HepG2 (cell line): ENCODE data around the gene IFT88. TPM values are rescaled to one million over a fixed set of nuclear protein-coding genes. Genes with fewer than 3 reads are reported as not detected.

Experiments used
- ATAC-seq: fragments of 200-7000 bp; cut with Tn5 transposase; 3 replicates; pipeline ENCODE4 v1.9.1; 2020; ENCODE audit warnings: mild to moderate bottlenecking, moderate library complexity
- BruUV-seq: library from RNA; stranded (reverse); fragments of 400-500 nt; replicated peaks from 2 replicates; lab custom pipeline; 2021; lab: Mats Ljungman, UMichigan
- CTCF ChIA-PET: fragments of 300-600 bp; formaldehyde crosslinking; extraction: SDS; loops from one replicate; lab custom pipeline; 2021; ENCODE audit warnings: low total read pairs, inconsistent platforms, low intra/inter-chr PET ratio; lab: Yijun Ruan, JAX
- POLR2A ChIA-PET: fragments of 350-600 bp; sonication (Branson Sonifier 250); formaldehyde crosslinking; loops from one replicate; lab custom pipeline; 2020; ENCODE audit warnings: antibody characterized with exemption, inconsistent platforms; lab: Yijun Ruan, JAX
- DNase-seq: peaks from one replicate; pipeline ENCODE4 v3.0.0-alpha.2; 2015; ENCODE audit warnings: low spot score
- FAIRE-seq: peaks from 3 replicates; lab custom pipeline; 2011; peaks lifted over from hg19 to GRCh38; lab: Jason Lieb, UNC
- H2AFZ ChIP-seq: one replicate; pipeline ENCODE4 v1.6.1; 2011; ENCODE audit warnings: low read length, inconsistent platforms
- H3K27ac ChIP-seq: fragments of 300-600 bp; 3 replicates; pipeline ENCODE4 v1.8.0; 2011; ENCODE audit warnings: mixed run types, mild to moderate bottlenecking, mixed read lengths, low read length, inconsistent platforms; ENCODE audit not compliant: insufficient read depth; ENCODE audit errors: extremely low read length
- H3K27me3 ChIP-seq, 2 experiments: fragments of 200-600 bp in 1 of 2; 2 replicates in 1 of 2; 3 replicates in 1 of 2; pipeline versions ENCODE4 v1.6.0 to v1.8.0; 2011; ENCODE audit warnings: low read length in 2 of 2, mild to moderate bottlenecking in 2 of 2, moderate library complexity in 2 of 2, inconsistent platforms in 1 of 2; ENCODE audit not compliant: insufficient read depth in 2 of 2, control insufficient read depth in 1 of 2
- H3K36me3 ChIP-seq, 2 experiments: fragments of 200-600 bp in 1 of 2; replicated peaks in 1 of 2; 2 replicates in 1 of 2; 3 replicates in 1 of 2; pipeline versions ENCODE4 v1.5.1 to v1.8.0; 2011; ENCODE audit warnings: low read length in 2 of 2, inconsistent platforms in 1 of 2; ENCODE audit not compliant: insufficient read depth in 2 of 2, control insufficient read depth in 1 of 2
- H3K4me1 ChIP-seq: 2 replicates; pipeline ENCODE4 v1.5.1; 2012; ENCODE audit warnings: low read length, inconsistent platforms; ENCODE audit not compliant: insufficient read depth
- H3K4me2 ChIP-seq: 2 replicates; pipeline ENCODE4 v1.6.0; 2011; ENCODE audit warnings: low read depth, low read length, inconsistent platforms
- H3K4me3 ChIP-seq, 3 experiments: fragments of 200-600 bp in 1 of 3; sonication (generic), shearing (Covaris generic) in 1 of 3; replicated peaks in 1 of 3; 2 replicates each; pipeline ENCODE4 v1.5.1; 2011 to 2016; ENCODE audit warnings: low read length in 3 of 3, inconsistent platforms in 2 of 3, low read depth in 2 of 3, mild to moderate bottlenecking in 2 of 3, control low read depth in 1 of 3, mixed read lengths in 1 of 3; ENCODE audit not compliant: insufficient read depth in 1 of 3
- H3K79me2 ChIP-seq: one replicate; pipeline ENCODE4 v1.6.1; 2011; ENCODE audit warnings: low read length, inconsistent platforms; ENCODE audit not compliant: insufficient read depth
- H3K9ac ChIP-seq: 2 replicates; pipeline ENCODE4 v1.6.0; 2011; ENCODE audit warnings: mild to moderate bottlenecking, low read depth, low read length, inconsistent platforms; ENCODE audit not compliant: insufficient read depth
- H3K9me3 ChIP-seq: 2 replicates; pipeline ENCODE4 v1.5.1; 2012; ENCODE audit warnings: mild to moderate bottlenecking, low read length
- H4K20me1 ChIP-seq: 2 replicates; pipeline ENCODE4 v1.6.0; 2011; ENCODE audit warnings: inconsistent platforms, mild to moderate bottlenecking, low read length, moderate library complexity; ENCODE audit not compliant: insufficient read depth
- ARNTL ChIP-seq: sonication (generic); formaldehyde crosslinking; IDR thresholded peaks from 2 replicates; pipeline ENCODE4 v1.4.0; 2020; ENCODE audit warnings: mild to moderate bottlenecking, missing genetic modification reagents
- MED8 ChIP-seq: sonication (generic); formaldehyde crosslinking; IDR thresholded peaks from 2 replicates; pipeline ENCODE4 v1.8.1; 2023; ENCODE audit warnings: mild to moderate bottlenecking, missing genetic modification reagents; ENCODE audit not compliant: insufficient replicate concordance
- NBN ChIP-seq: fragments of 450-650 bp; conservative IDR thresholded peaks from 2 replicates; pipeline ENCODE4 v1.6.1; 2017
- NFKB2 ChIP-seq: sonication (generic); formaldehyde crosslinking; IDR thresholded peaks from 2 replicates; pipeline ENCODE4 v1.4.0; 2020; ENCODE audit warnings: missing genetic modification reagents, borderline replicate concordance
- SMC3 ChIP-seq: IDR thresholded peaks from 2 replicates; pipeline ENCODE4 v1.6.1; 2011; ENCODE audit warnings: low read length, improper control_type of control experiment
- SRSF9 ChIP-seq: fragments of 200-400 bp; formaldehyde crosslinking; IDR thresholded peaks from 2 replicates; pipeline ENCODE4 v1.6.1; 2018; ENCODE audit warnings: borderline replicate concordance, mild to moderate bottlenecking, low read depth, low read length; ENCODE audit not compliant: insufficient read depth, poor library complexity, severe bottlenecking
- TP53 ChIP-seq: sonication (generic); formaldehyde crosslinking; conservative IDR thresholded peaks from 2 replicates; pipeline ENCODE4 v1.4.0; 2020; ENCODE audit warnings: missing genetic modification reagents
- U2AF1 ChIP-seq: fragments of 200-400 bp; formaldehyde crosslinking; optimal IDR thresholded peaks from 2 replicates; pipeline ENCODE3; 2017; ENCODE audit warnings: mild to moderate bottlenecking, low read depth, low read length
- ZC3H4 ChIP-seq: sonication (generic); formaldehyde crosslinking; IDR thresholded peaks from 2 replicates; pipeline ENCODE4 v1.4.0; 2020; ENCODE audit warnings: missing genetic modification reagents, borderline replicate concordance
- ZNF205 ChIP-seq: IDR thresholded peaks from 2 replicates; pipeline ENCODE4 v1.6.1; 2018; ENCODE audit warnings: missing biosample characterization, missing genetic modification reagents
- ZNF7 ChIP-seq: IDR thresholded peaks from 2 replicates; pipeline ENCODE4 v1.6.1; 2016; ENCODE audit warnings: missing biosample characterization, missing genetic modification reagents
- ZNF713 ChIP-seq: sonication (generic); formaldehyde crosslinking; IDR thresholded peaks from 2 replicates; pipeline ENCODE4 v1.4.0; 2020; ENCODE audit warnings: mild to moderate bottlenecking, missing genetic modification reagents
- ZNF850 ChIP-seq: sonication (generic); formaldehyde crosslinking; conservative IDR thresholded peaks from 2 replicates; pipeline ENCODE4 v1.9.0; 2021; ENCODE audit warnings: mild to moderate bottlenecking, missing genetic modification reagents
- WGBS: methylation state at CpG from one replicate; pipeline ENCODE4 v1.1.6; 2017; ENCODE audit warnings: low lambda C conversion rate; 5-methylcytosine and 5-hydroxymethylcytosine counted together
- in situ Hi-C: cut with HindIII; loops from 2 replicates; pipeline ENCODE4 v1.10.0; 2017; ENCODE audit warnings: low pct_unique_long_range_greater_than_20kb; ENCODE audit not compliant: extremely low pct_ligation_motif_present
- intact Hi-C: fragments of 100-400 bp; cut with micrococcal nuclease; formaldehyde crosslinking; loops from one replicate; pipeline ENCODE4 v1.10.0; 2022; ENCODE audit not compliant: unreplicated experiment
- polyA plus RNA-seq, 8 experiments: library from polyadenylated mRNA; depleted of rRNA in 3 of 8; stranded (reverse) in 7 of 8; unstranded in 1 of 8; fragments of >200 nt; fragmentation: Illumina TruSeq in 4 of 8; extraction: Trizol in 4 of 8; gene quantifications; 2 replicates each; pipeline versions ENCODE4 v1.2.1 to v1.2.3, GENCODE V29; 2011 to 2016; ENCODE audit warnings: low read depth in 4 of 8, missing spikeins in 1 of 8, mixed read lengths in 1 of 8; ENCODE audit not compliant: insufficient read depth in 1 of 8
- total RNA-seq, 5 experiments: library from RNA; depleted of rRNA; stranded (reverse); fragments of >200 nt; fragmentation: Illumina TruSeq; extraction: Trizol; gene quantifications; 2 replicates each; pipeline ENCODE4 v1.2.3, GENCODE V29; 2016; ENCODE audit warnings: low read depth in 1 of 5
- TF ChIP-seq, protein P1 (sequence below): IDR thresholded peaks from 2 replicates; pipeline ENCODE4 v1.6.1; 2016; ENCODE audit warnings: missing compliant biosample characterization, missing genetic modification reagents, borderline replicate concordance
- TF ChIP-seq, protein P2 (sequence below): fragments of 450-650 bp; IDR thresholded peaks from 2 replicates; pipeline ENCODE4 v1.6.1; 2017
- TF ChIP-seq, protein P3 (sequence below): sonication (generic); formaldehyde crosslinking; IDR thresholded peaks from 2 replicates; pipeline ENCODE4 v1.5.0; 2020; ENCODE audit warnings: mild to moderate bottlenecking, missing genetic modification reagents
- TF ChIP-seq, protein P4 (sequence below): sonication (generic); formaldehyde crosslinking; IDR thresholded peaks from 2 replicates; pipeline ENCODE4 v1.8.0; 2023; ENCODE audit warnings: mild to moderate bottlenecking, missing genetic modification reagents

The IFT88 gene
- total and polyA plus RNA-seq, 2 of the 13 experiments (the other 11 are each of a cell fraction or from before 2014, with no cell fraction given), result 8.4 to 19.9 TPM

DNA sequence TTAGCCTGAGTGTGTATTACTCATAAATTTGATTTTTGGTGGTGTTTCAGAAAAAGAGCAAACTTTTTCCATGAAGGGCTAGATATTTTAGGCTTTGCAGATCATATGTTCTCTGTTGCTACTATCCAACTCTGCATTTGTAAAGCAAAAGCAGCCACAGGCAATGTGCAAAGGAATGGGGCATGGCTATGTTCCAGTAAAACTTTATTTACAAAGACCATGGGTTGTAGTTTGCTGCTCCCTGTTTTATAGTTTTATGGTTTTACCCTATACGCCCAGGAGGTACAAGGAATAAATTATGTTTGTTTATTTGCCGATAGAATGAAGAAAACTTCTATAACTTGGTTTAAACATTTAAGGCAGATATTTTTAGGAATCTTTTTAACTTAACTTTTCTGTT, 23.6 kb downstream of the IFT88 start:
- no peak for TF ChIP-seq U2AF1
- TF ChIP-seq ZNF205, result no peak
- no peak for TF ChIP-seq TP53 (CRISPR knock-in tag)
- TF ChIP-seq, protein P1, sequence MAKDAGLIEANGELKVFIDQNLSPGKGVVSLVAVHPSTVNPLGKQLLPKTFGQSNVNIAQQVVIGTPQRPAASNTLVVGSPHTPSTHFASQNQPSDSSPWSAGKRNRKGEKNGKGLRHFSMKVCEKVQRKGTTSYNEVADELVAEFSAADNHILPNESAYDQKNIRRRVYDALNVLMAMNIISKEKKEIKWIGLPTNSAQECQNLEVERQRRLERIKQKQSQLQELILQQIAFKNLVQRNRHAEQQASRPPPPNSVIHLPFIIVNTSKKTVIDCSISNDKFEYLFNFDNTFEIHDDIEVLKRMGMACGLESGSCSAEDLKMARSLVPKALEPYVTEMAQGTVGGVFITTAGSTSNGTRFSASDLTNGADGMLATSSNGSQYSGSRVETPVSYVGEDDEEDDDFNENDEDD, result no peak
- TF ChIP-seq ZC3H4 (CRISPR knock-in tag), result no peak
- TF ChIP-seq SRSF9, result no peak
- no peak for TF ChIP-seq MED8 (CRISPR knock-in tag)
- TF ChIP-seq ZNF850 (CRISPR knock-in tag), result no peak
- no peak for TF ChIP-seq ARNTL (CRISPR knock-in tag)
- no peak for TF ChIP-seq ZNF7 (CRISPR knock-in tag)
- TF ChIP-seq ZNF713, result no peak
- no peak for TF ChIP-seq NBN
- TF ChIP-seq, protein P2, sequence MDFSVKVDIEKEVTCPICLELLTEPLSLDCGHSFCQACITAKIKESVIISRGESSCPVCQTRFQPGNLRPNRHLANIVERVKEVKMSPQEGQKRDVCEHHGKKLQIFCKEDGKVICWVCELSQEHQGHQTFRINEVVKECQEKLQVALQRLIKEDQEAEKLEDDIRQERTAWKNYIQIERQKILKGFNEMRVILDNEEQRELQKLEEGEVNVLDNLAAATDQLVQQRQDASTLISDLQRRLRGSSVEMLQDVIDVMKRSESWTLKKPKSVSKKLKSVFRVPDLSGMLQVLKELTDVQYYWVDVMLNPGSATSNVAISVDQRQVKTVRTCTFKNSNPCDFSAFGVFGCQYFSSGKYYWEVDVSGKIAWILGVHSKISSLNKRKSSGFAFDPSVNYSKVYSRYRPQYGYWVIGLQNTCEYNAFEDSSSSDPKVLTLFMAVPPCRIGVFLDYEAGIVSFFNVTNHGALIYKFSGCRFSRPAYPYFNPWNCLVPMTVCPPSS, result no peak
- TF ChIP-seq, protein P3, sequence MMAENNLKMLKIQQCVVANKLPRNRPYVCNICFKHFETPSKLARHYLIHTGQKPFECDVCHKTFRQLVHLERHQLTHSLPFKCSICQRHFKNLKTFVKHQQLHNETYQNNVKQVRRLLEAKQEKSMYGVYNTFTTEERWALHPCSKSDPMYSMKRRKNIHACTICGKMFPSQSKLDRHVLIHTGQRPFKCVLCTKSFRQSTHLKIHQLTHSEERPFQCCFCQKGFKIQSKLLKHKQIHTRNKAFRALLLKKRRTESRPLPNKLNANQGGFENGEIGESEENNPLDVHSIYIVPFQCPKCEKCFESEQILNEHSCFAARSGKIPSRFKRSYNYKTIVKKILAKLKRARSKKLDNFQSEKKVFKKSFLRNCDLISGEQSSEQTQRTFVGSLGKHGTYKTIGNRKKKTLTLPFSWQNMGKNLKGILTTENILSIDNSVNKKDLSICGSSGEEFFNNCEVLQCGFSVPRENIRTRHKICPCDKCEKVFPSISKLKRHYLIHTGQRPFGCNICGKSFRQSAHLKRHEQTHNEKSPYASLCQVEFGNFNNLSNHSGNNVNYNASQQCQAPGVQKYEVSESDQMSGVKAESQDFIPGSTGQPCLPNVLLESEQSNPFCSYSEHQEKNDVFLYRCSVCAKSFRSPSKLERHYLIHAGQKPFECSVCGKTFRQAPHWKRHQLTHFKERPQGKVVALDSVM (CRISPR knock-in tag), result no peak
- TF ChIP-seq, protein P4, sequence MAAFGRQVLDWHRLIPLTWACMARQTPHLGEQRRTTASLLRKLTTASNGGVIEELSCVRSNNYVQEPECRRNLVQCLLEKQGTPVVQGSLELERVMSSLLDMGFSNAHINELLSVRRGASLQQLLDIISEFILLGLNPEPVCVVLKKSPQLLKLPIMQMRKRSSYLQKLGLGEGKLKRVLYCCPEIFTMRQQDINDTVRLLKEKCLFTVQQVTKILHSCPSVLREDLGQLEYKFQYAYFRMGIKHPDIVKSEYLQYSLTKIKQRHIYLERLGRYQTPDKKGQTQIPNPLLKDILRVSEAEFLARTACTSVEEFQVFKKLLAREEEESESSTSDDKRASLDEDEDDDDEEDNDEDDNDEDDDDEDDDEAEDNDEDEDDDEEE (CRISPR knock-in tag), result no peak
- no peak for TF ChIP-seq NFKB2 (CRISPR knock-in tag)
- TF ChIP-seq SMC3, result no peak
- no TSS peak for BruUV-seq
- H3K9me3 ChIP-seq, result no peaks in the 10 kb centered on the region
- H3K36me3 ChIP-seq, result peaks cover 1 to 9% of the 10 kb centered on the region in 2 experiments; a peak in 3 of 5 replicates
- H2AFZ ChIP-seq, result no peak overlapping the region
- WGBS, result 99% methylated on average over 2 of the region's 2 CpGs
- no peak overlapping the region for H3K4me2 ChIP-seq
- intact Hi-C loops, result no loop called here
- H3K27me3 ChIP-seq, result no peaks in the 10 kb centered on the region
- H3K4me3 ChIP-seq, result no peak overlapping the region
- H3K79me2 ChIP-seq, result no peaks in the 10 kb centered on the region
- CTCF ChIA-PET, result no interaction called here
- H3K27ac ChIP-seq, result no peak overlapping the region
- ATAC-seq (no peak), DNase-seq (no peak), FAIRE-seq (no peak)
- in situ Hi-C loops, result no loop called here
- no peak overlapping the region for H3K9ac ChIP-seq
- POLR2A ChIA-PET, result no interaction called here
- H3K4me1 ChIP-seq, result no peaks in the 10 kb centered on the region
- H4K20me1 ChIP-seq, result no peaks in the 10 kb centered on the region
